ENCODE measurements around the gene SLC5A1. TPM values are rescaled to one million over a fixed set of nuclear protein-coding genes. Genes with fewer than 3 reads are reported as not detected.

SLC5A1 gene
- total RNA-seq, 1 experiment from 2014 or later, result 0.23 TPM

GRCh38 chr22:31998784-31999385 is 44.2 kb upstream of the SLC5A1 start:
- H3K36me3 Mint-ChIP-seq (ENCODE audit: insufficient read depth, unreplicated experiment), result no peaks in the 10 kb centered on the region
- H3K9me3 ChIP-seq, result no peaks in the 10 kb centered on the region
- no peak overlapping the region for H3K27ac Mint-ChIP-seq (ENCODE audit: unreplicated experiment)
- H3K9me3 Mint-ChIP-seq (ENCODE audit: unreplicated experiment), result no peaks in the 10 kb centered on the region
- BruUV-seq (replicated peaks), result no TSS peak
- ChIA-PET POLR2A (no interaction called here), CTCF (no interaction called here)
- H3K36me3 ChIP-seq (ENCODE audit: control insufficient read depth, insufficient read depth, low read length), result no peaks in the 10 kb centered on the region
- H3K4me1 ChIP-seq, result peaks cover 8% of the 10 kb centered on the region; the same call in 1 of the 2 replicates
- no peak for DNase-seq
- intact Hi-C loops (cut with micrococcal nuclease; ENCODE audit: unreplicated experiment), result no loop called here
- H3K27me3 Mint-ChIP-seq (ENCODE audit: insufficient read depth, unreplicated experiment), result no peaks in the 10 kb centered on the region
- no peak overlapping the region for H3K4me3 ChIP-seq (ENCODE audit: low read depth, low read length)
- H3K4me1 Mint-ChIP-seq (ENCODE audit: low read depth, unreplicated experiment), result peaks cover 7% of the 10 kb centered on the region
- no peaks in the 10 kb centered on the region for H3K27me3 ChIP-seq (replicated peaks; ENCODE audit: control insufficient read depth, insufficient read depth, low read length)
- no peak for TF ChIP-seq CTCF (IDR thresholded peaks at IDR 0.05; ENCODE audit: insufficient read depth in 1 of 2, low read depth in 1 of 2, low read length in 1 of 2, severe bottlenecking in 1 of 2, unreplicated experiment in 1 of 2)
- no peak overlapping the region for H3K4me3 Mint-ChIP-seq (ENCODE audit: unreplicated experiment)

DNA sequence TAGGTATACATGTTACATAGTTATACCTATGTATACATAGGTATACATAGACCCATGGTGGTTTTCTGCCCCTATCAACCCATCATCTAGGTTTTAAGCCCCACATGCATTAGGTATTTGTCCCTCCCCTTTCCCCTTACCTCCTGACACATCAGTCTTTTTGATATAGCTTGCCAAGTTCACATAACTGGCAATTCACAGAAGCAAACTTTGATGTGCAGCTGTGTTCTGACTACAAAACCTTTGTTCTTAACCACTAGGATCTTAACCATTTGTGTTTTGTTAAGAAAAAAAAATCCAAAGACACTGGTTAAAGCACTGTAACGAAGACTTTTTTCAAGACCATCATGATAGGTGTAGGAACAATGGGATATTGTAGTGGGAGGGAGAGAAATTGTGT is 42.9 kb upstream of the SLC5A1 start:
- no peaks in the 10 kb centered on the region for H3K36me3 Mint-ChIP-seq (ENCODE audit: insufficient read depth, unreplicated experiment)
- ChIA-PET CTCF (no interaction called here), POLR2A (no interaction called here)
- Histone ChIP-seq H3K36me3 (ENCODE audit: control insufficient read depth, insufficient read depth, low read length) (no peaks in the 10 kb centered on the region), H3K9me3 (no peaks in the 10 kb centered on the region), H3K4me1 (peaks cover 8% of the 10 kb centered on the region; the same call in 1 of the 2 replicates), H3K4me3 (ENCODE audit: low read depth, low read length) (no peak overlapping the region), H3K27me3 (replicated peaks; ENCODE audit: control insufficient read depth, insufficient read depth, low read length) (no peaks in the 10 kb centered on the region)
- DNase-seq, result no peak
- no peak overlapping the region for H3K27ac Mint-ChIP-seq (ENCODE audit: unreplicated experiment)
- H3K27me3 Mint-ChIP-seq (ENCODE audit: insufficient read depth, unreplicated experiment), result no peaks in the 10 kb centered on the region
- H3K4me1 Mint-ChIP-seq (ENCODE audit: low read depth, unreplicated experiment), result peaks cover 7% of the 10 kb centered on the region
- BruUV-seq (replicated peaks), result no TSS peak
- intact Hi-C loops (cut with micrococcal nuclease; ENCODE audit: unreplicated experiment), result no loop called here
- no peaks in the 10 kb centered on the region for H3K9me3 Mint-ChIP-seq (ENCODE audit: unreplicated experiment)
- H3K4me3 Mint-ChIP-seq (ENCODE audit: unreplicated experiment), result no peak overlapping the region
- no peak for TF ChIP-seq CTCF (IDR thresholded peaks at IDR 0.05; ENCODE audit: insufficient read depth in 1 of 2, low read depth in 1 of 2, low read length in 1 of 2, severe bottlenecking in 1 of 2, unreplicated experiment in 1 of 2)

DNA sequence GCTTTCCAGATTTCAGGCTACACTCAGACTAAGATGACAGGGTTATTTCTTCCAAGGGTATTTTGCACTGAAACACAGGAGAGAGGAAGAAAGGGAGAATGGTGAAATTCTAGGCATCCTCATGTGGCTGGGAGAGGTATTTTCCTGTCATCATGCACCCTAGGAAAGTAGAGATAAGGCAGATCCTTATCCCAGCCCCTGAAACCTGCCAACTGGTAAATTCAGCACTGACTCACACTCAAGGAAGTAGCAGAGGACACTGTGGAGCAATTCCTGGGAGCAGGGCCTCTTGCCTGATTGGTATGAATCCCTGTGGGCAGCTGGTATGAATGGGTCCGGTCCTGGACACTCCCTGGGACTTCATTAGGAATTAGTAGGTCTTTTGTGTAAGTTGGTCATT is 37.6 kb upstream of the SLC5A1 start:
- Mint-ChIP-seq H3K4me3 (ENCODE audit: unreplicated experiment) (no peak overlapping the region), H3K4me1 (ENCODE audit: low read depth, unreplicated experiment) (peaks cover 3% of the 10 kb centered on the region), H3K36me3 (ENCODE audit: insufficient read depth, unreplicated experiment) (no peaks in the 10 kb centered on the region), H3K27me3 (ENCODE audit: insufficient read depth, unreplicated experiment) (no peaks in the 10 kb centered on the region), H3K9me3 (ENCODE audit: unreplicated experiment) (no peaks in the 10 kb centered on the region), H3K27ac (ENCODE audit: unreplicated experiment) (no peak overlapping the region)
- Histone ChIP-seq H3K36me3 (ENCODE audit: control insufficient read depth, insufficient read depth, low read length) (no peaks in the 10 kb centered on the region), H3K4me3 (ENCODE audit: low read depth, low read length) (no peak overlapping the region), H3K4me1 (peaks cover 4% of the 10 kb centered on the region; the same call in 1 of the 2 replicates), H3K9me3 (no peaks in the 10 kb centered on the region), H3K27me3 (replicated peaks; ENCODE audit: control insufficient read depth, insufficient read depth, low read length) (no peaks in the 10 kb centered on the region)
- CTCF ChIA-PET, result no interaction called here
- intact Hi-C loops (cut with micrococcal nuclease; ENCODE audit: unreplicated experiment), result no loop called here
- BruUV-seq (replicated peaks), result no TSS peak
- POLR2A ChIA-PET, result no interaction called here
- peak; percentile 10 to 47 for DNase-seq
- no peak for TF ChIP-seq CTCF (IDR thresholded peaks at IDR 0.05; ENCODE audit: insufficient read depth in 1 of 2, low read depth in 1 of 2, low read length in 1 of 2, severe bottlenecking in 1 of 2, unreplicated experiment in 1 of 2)
